IPS-20b (cell line): ENCODE measurements around the gene SMG6.
"Not testable (repeated sequence)": the region's sequence is repeated elsewhere in the genome, so short reads cannot be mapped to it uniquely, and the experiment has no call there.

Experiments used
- H3K27ac ChIP-seq: one replicate; pipeline ENCODE4 v1.5.1; 2013; ENCODE audit warnings: low read length
- H3K27me3 ChIP-seq: 2 replicates; pipeline ENCODE4 v1.6.1; 2013; ENCODE audit warnings: mild to moderate bottlenecking, low read length, inconsistent platforms; ENCODE audit not compliant: insufficient read depth
- H3K36me3 ChIP-seq: 2 replicates; pipeline ENCODE4 v1.6.1; 2013; ENCODE audit warnings: low read depth, mild to moderate bottlenecking, inconsistent platforms, low read length, moderate library complexity; ENCODE audit not compliant: insufficient read depth
- H3K4me1 ChIP-seq: 2 replicates; pipeline ENCODE4 v1.6.1; 2013; ENCODE audit warnings: mild to moderate bottlenecking, control low read depth, inconsistent platforms, low read length, moderate library complexity; ENCODE audit not compliant: insufficient read depth
- H3K4me3 ChIP-seq: 2 replicates; pipeline ENCODE4 v1.5.1; 2013; ENCODE audit warnings: mild to moderate bottlenecking, low read length, inconsistent platforms
- H3K9ac ChIP-seq: 2 replicates; pipeline ENCODE4 v1.6.1; 2013; ENCODE audit warnings: low read depth, mild to moderate bottlenecking, inconsistent platforms, low read length, moderate library complexity
- H3K9me3 ChIP-seq: 2 replicates; pipeline ENCODE4 v1.6.1; 2013; ENCODE audit warnings: mild to moderate bottlenecking, low read depth, low read length, inconsistent platforms; ENCODE audit not compliant: insufficient read depth

SMG6 gene

DNA sequence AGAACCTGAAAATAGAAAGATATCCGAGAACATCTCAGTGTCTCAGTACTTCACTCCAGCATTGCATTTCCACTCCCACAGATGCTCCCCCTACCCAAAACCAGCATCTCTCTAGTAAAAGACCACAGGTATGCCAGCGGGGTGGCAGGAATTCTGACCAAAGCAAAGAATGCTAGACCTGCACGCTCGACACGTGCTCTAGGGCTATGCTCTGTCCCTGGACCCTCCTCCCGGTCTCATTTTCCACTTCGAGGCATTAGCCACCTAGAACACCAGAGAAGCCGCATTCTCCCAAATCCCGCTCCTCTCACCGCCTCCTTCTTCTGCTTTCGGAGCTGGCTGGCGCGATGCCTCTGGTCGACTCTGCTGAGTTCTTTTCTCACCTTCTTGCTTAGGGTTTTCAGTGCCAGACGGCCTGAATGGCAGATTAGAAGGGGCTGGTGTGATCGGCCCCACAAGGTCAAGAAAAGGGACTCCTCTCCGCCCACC lies 32.2 kb upstream of the SMG6 start:
- Histone ChIP-seq H3K27me3 (no peaks in the 10 kb centered on the region), H3K4me3 (peak overlapping the region; percentile 95), H3K9ac (peak overlapping the region; percentile 97), H3K9me3 (no peaks in the 10 kb centered on the region), H3K36me3 (peaks cover 49% of the 10 kb centered on the region), H3K27ac (peak overlapping the region; percentile 63), H3K4me1 (peaks cover 22% of the 10 kb centered on the region)

DNA sequence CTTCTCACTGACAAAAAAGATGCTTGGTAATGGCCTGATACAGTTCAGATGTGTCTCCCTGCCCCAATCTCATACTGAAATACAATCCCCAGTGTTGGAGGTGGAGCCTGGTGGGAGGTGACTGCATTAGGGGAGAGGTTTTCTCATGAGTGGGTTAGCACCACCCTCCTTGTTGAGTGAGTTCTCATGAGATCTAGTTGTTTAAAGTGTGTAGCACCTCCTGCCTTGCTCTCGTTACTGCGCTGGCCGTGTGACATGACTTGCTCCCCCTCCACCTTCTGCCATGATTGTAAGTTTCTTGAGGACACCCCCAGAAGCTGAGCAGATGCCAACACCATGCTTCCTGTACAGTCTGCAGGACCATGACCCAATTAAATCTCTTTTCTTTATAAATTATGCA lies 27.7 kb upstream of the SMG6 start:
- no peak overlapping the region for H3K9ac ChIP-seq
- no peak overlapping the region for H3K4me3 ChIP-seq
- no peaks in the 10 kb centered on the region for H3K9me3 ChIP-seq
- no peak overlapping the region for H3K27ac ChIP-seq
- H3K27me3 ChIP-seq = no peaks in the 10 kb centered on the region
- peaks cover 17% of the 10 kb centered on the region for H3K4me1 ChIP-seq
- peaks cover 91% of the 10 kb centered on the region for H3K36me3 ChIP-seq

- Histone ChIP-seq H3K9me3 (no peaks in the 10 kb centered on the region), H3K27me3 (no peaks in the 10 kb centered on the region), H3K4me3 (no peak overlapping the region), H3K27ac (no peak overlapping the region), H3K36me3 (peaks cover 64% of the 10 kb centered on the region), H3K9ac (no peak overlapping the region), H3K4me1 (no peaks in the 10 kb centered on the region)
Measured at GRCh38 chr17:2323629-2324314, 20.2 kb upstream of the SMG6 start.

DNA sequence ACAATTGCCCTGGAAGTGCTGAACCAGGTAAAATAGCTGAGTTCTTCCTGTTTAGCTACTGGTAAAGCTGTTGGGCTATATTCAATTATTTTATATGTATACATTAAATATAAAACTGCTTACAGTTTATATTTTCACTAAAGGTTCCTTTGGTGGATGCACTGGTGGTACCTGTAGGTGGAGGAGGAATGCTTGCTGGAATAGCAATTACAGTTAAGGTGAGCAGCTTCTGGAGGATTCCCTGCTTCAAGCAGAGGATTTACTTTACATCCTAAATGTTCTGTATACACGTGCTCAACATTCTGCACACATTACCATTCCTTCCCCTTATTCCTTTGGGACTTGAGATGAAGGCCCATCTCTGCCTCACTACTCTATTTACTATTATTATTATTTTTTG lies 17.8 kb upstream of the SMG6 start:
- peaks cover 43% of the 10 kb centered on the region for H3K36me3 ChIP-seq

GRCh38 chr17:2319051-2319450 lies 15.5 kb upstream of the SMG6 start:
- Histone ChIP-seq H3K9me3 (no peaks in the 10 kb centered on the region), H3K36me3 (peaks cover 19% of the 10 kb centered on the region), H3K27me3 (no peaks in the 10 kb centered on the region)

More for the DNA sequence above, 17.8 kb upstream of the SMG6 start:
- no peak overlapping the region for H3K9ac ChIP-seq
- H3K9me3 ChIP-seq = no peaks in the 10 kb centered on the region
- no peak overlapping the region for H3K27ac ChIP-seq
- H3K4me1 ChIP-seq = no peaks in the 10 kb centered on the region
- no peaks in the 10 kb centered on the region for H3K27me3 ChIP-seq
- H3K4me3 ChIP-seq = no peak overlapping the region

GRCh38 chr17:2317796-2318195 lies 14.2 kb upstream of the SMG6 start:
- no peaks in the 10 kb centered on the region for H3K9me3 ChIP-seq
- no peak overlapping the region for H3K4me3 ChIP-seq
- peaks cover 7% of the 10 kb centered on the region for H3K36me3 ChIP-seq
- H3K9ac ChIP-seq = no peak overlapping the region
- no peaks in the 10 kb centered on the region for H3K4me1 ChIP-seq
- H3K27me3 ChIP-seq = no peaks in the 10 kb centered on the region
- H3K27ac ChIP-seq = no peak overlapping the region

More at GRCh38 chr17:2319051-2319450, 15.5 kb upstream of the SMG6 start:
- Histone ChIP-seq H3K4me1 (no peaks in the 10 kb centered on the region), H3K9ac (no peak overlapping the region), H3K27ac (no peak overlapping the region), H3K4me3 (no peak overlapping the region)

- not testable (repeated sequence) for H3K9ac ChIP-seq, H3K9me3 ChIP-seq, H3K36me3 ChIP-seq, H3K4me1 ChIP-seq, H3K27ac ChIP-seq, H3K27me3 ChIP-seq, H3K4me3 ChIP-seq
Measured at GRCh38 chr17:2316916-2317205, 13.3 kb upstream of the SMG6 start.

DNA sequence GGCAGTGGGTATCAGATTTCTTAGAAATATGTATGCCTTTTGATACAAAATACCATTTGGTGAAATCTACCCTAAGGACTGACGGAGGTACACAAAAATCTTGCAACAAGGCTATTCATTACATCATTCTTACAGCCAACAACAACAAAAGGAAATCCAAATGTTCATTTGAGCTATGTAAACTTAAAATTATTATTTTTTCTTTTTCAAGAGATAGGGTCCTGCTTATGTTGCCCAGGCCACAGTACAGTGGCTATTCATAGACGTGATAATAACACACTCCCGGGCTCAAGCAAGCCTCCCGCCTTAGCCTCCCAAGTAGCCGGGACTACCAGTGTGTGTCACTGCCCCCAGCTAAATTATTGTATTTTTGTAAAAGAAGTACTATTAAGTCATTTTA lies 9.2 kb upstream of the SMG6 start:
- Histone ChIP-seq H3K36me3 (no peaks in the 10 kb centered on the region), H3K9ac (no peak overlapping the region), H3K4me3 (no peak overlapping the region), H3K4me1 (no peaks in the 10 kb centered on the region), H3K9me3 (no peaks in the 10 kb centered on the region), H3K27ac (no peak overlapping the region), H3K27me3 (no peaks in the 10 kb centered on the region)

- Histone ChIP-seq H3K27ac (no peak overlapping the region), H3K9ac (no peak overlapping the region), H3K4me3 (no peak overlapping the region), H3K36me3 (no peaks in the 10 kb centered on the region), H3K27me3 (no peaks in the 10 kb centered on the region), H3K4me1 (no peaks in the 10 kb centered on the region), H3K9me3 (no peaks in the 10 kb centered on the region)
Measured at GRCh38 chr17:2309338-2310154, 6.0 kb upstream of the SMG6 start.

DNA sequence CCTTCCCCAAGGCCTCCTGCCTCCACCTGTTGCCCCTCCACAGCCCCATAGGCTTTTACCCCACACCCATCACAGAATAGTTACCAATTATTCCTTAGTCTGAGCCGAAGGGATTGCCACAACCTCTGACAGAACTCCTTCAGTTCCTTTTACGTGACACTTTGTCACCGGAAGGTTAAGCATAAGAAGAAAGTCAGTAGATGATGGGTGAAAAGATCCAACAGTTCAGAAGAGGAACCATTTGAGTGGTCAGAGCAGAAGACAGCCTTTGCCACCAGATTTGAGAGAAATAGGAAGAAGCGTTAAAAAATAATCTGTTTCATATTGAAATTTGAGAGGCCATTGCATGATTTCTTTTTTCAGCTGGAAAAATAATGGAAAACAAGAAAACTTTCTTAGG lies 1.3 kb upstream of the SMG6 start:
- Histone ChIP-seq H3K9me3 (no peaks in the 10 kb centered on the region), H3K4me3 (no peak overlapping the region), H3K36me3 (peaks cover 9% of the 10 kb centered on the region; the same call in 1 of the 2 replicates), H3K27ac (no peak overlapping the region), H3K4me1 (no peaks in the 10 kb centered on the region; the same call in 1 of the 2 replicates), H3K27me3 (no peaks in the 10 kb centered on the region), H3K9ac (no peak overlapping the region)

- Histone ChIP-seq H3K27me3 (no peaks in the 10 kb centered on the region), H3K36me3 (peaks cover 27% of the 10 kb centered on the region), H3K4me3 (peak overlapping the region; percentile 89), H3K9ac (peak overlapping the region; percentile 84), H3K4me1 (no peaks in the 10 kb centered on the region; the same call in 1 of the 2 replicates), H3K9me3 (no peaks in the 10 kb centered on the region), H3K27ac (no peak overlapping the region)
Measured at GRCh38 chr17:2302778-2303203, 794 bp downstream of the SMG6 start.

DNA sequence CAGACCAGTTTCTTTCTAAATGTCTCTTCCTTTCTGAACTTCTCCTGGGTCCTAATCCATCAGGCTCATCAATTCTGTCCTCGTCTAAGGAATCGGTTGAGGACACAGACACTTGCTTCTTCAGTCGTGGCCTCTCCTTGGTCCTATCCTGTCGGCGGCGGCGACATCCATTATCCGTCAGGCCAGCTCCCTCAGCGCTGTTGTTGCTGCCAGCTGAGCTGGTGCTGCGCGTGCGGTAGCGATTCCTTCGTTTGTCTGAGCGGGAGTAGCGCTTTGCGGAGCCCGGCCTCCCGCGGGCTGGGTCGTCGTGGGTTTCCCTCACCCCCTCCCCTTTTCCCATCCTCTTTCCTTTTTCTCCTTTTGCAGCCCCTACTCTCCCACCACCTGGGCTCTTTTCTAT lies 3.8 kb downstream of the SMG6 start:
- no peak overlapping the region for H3K27ac ChIP-seq
- no peak overlapping the region for H3K9ac ChIP-seq
- H3K4me1 ChIP-seq = no peaks in the 10 kb centered on the region; the same call in 1 of the 2 replicates
- H3K27me3 ChIP-seq = no peaks in the 10 kb centered on the region
- H3K4me3 ChIP-seq = no peak overlapping the region
- peaks cover 57% of the 10 kb centered on the region for H3K36me3 ChIP-seq
- no peaks in the 10 kb centered on the region for H3K9me3 ChIP-seq
